Measurements from ENCODE around the gene NONO. TPM values are rescaled to one million over a fixed set of nuclear protein-coding genes. Genes with fewer than 3 reads are reported as not detected.
A peak's percentile ranks its signal among the peaks of the same experiment; 100 is the strongest.
"Not testable (repeated sequence)": the region's sequence is repeated elsewhere in the genome, so short reads cannot be mapped to it uniquely, and the experiment has no call there.

The NONO gene
- total RNA-seq, 2 experiments from 2014 or later: 450 to 460 TPM

GRCh38 chrX:71296806-71297205, 13.4 kb downstream of the NONO start:
- ChIA-PET CTCF (no interaction called here), POLR2A (no interaction called here)
- Mint-ChIP-seq H3K36me3 (peaks cover 54% of the 10 kb centered on the region), H3K4me1 (ENCODE audit: low read depth) (peaks cover 4% of the 10 kb centered on the region), H3K4me3 (no peak overlapping the region), H3K9me3 (no peaks in the 10 kb centered on the region), H3K27ac (no peak overlapping the region), H3K27me3 (no peaks in the 10 kb centered on the region)
- intact Hi-C loops (cut with micrococcal nuclease): no loop called here
- DNase-seq: no peak

- POLR2A ChIA-PET: no interaction called here
- H3K4me3 Mint-ChIP-seq: no peak overlapping the region
- H3K36me3 Mint-ChIP-seq: peaks cover 51% of the 10 kb centered on the region
- no peak overlapping the region for H3K27ac Mint-ChIP-seq
- DNase-seq: no peak
- no peaks in the 10 kb centered on the region for H3K27me3 Mint-ChIP-seq
- CTCF ChIA-PET: no interaction called here
- H3K4me1 Mint-ChIP-seq (ENCODE audit: low read depth): peaks cover 16% of the 10 kb centered on the region
- H3K9me3 Mint-ChIP-seq: no peaks in the 10 kb centered on the region
- intact Hi-C loops (cut with micrococcal nuclease): no loop called here
These were observed 14.7 kb downstream of the NONO start for GRCh38 chrX:71298119-71298518.

- intact Hi-C loops (cut with micrococcal nuclease); H3K27ac Mint-ChIP-seq; CTCF ChIA-PET; H3K27me3 Mint-ChIP-seq; DNase-seq; H3K4me3 Mint-ChIP-seq; POLR2A ChIA-PET; H3K9me3 Mint-ChIP-seq: not testable (repeated sequence)
- peaks cover 52% of the 10 kb centered on the region for H3K36me3 Mint-ChIP-seq
- H3K4me1 Mint-ChIP-seq (ENCODE audit: low read depth): peaks cover 16% of the 10 kb centered on the region
These were observed 16.6 kb downstream of the NONO start for GRCh38 chrX:71300064-71300463.

DNA sequence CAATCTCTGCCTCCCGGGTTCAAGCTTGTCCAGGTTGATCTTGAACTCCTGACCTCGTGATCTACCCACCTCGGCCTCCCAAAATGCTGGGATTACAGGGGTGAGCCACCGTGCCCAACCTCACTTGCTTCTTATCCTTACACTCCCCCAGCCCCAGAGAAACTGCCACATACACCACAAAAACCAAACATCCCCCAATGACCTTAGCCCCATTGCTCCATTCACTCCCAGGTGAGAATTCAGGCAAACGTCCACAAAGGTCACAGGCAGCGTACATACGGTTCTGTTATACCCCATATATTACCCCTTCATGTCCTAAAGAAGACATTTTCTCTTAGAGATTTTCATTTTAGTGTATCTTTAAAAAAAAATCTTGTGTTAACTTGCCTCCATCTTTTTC, 17.1 kb downstream of the NONO start:
- H3K4me1 Mint-ChIP-seq (ENCODE audit: low read depth): peaks cover 16% of the 10 kb centered on the region
- intact Hi-C loops (cut with micrococcal nuclease); H3K27me3 Mint-ChIP-seq; CTCF ChIA-PET; DNase-seq; H3K4me3 Mint-ChIP-seq; POLR2A ChIA-PET; H3K9me3 Mint-ChIP-seq; H3K27ac Mint-ChIP-seq: not testable (repeated sequence)
- H3K36me3 Mint-ChIP-seq: peaks cover 54% of the 10 kb centered on the region

DNA sequence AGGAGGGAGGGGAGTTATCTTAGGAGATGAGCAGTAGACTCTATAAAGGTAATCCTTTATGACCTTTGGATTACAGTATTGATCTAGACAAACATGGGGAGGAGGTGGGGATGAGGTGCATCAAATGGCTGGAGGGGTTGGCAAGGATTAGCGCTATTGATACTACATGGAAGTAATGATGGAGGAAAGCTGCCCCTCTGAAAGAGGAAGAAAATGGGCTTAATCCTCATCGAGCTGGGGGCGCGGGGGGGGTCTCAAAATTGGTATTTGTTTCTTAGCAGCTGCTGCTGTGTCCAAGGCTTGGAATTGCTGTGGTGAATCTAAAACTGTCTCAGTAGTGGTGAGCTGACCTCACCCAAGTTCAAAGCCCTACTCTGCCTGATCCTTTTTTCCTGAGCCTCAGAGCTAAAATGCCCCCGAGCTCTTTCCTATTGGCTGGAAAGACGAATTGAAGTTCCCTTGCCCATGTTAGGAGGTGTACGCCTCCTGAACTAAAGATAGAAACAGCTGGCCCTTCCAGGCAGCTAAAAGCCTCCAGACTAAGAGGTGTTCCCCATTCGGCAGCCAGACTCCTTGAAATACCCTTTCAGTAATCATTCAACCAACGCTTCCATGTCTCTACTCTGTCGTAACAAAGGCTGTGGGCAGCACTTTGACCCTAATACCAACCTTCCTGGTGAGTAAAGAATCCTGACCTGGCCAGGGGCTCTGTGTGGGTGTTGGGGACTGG, 17.9 kb downstream of the NONO start, which contains the start of gene ITGB1BP2:
TSS of gene ITGB1BP2 (plus strand) at position 556 of the 730 bp plus-strand sequence. CDS start at position 613, 57 bp downstream.
- H3K27me3 Mint-ChIP-seq: no peaks in the 10 kb centered on the region
- peak within 1 kb of the TSS; percentile 58 for H3K27ac Mint-ChIP-seq
- CTCF ChIA-PET: interaction anchor here (0.6 kb wide), 1 partner anchor 884 kb away, joined by 6 read pairs; no protein-coding TSS in a partner anchor
- POLR2A ChIA-PET: interaction anchor here (1.7 kb wide), 1 partner anchor 65 kb away, joined by 4 read pairs; the partner anchor contains the start of gene TAF1
- intact Hi-C loops (cut with micrococcal nuclease): no loop called here
- peaks cover 50% of the 10 kb centered on the region for H3K36me3 Mint-ChIP-seq
- DNase-seq: no peak
- no peak within 1 kb of the TSS for H3K4me3 Mint-ChIP-seq
- no peaks in the 10 kb centered on the region for H3K9me3 Mint-ChIP-seq
- peaks cover 16% of the 10 kb centered on the region for H3K4me1 Mint-ChIP-seq (ENCODE audit: low read depth)

DNA sequence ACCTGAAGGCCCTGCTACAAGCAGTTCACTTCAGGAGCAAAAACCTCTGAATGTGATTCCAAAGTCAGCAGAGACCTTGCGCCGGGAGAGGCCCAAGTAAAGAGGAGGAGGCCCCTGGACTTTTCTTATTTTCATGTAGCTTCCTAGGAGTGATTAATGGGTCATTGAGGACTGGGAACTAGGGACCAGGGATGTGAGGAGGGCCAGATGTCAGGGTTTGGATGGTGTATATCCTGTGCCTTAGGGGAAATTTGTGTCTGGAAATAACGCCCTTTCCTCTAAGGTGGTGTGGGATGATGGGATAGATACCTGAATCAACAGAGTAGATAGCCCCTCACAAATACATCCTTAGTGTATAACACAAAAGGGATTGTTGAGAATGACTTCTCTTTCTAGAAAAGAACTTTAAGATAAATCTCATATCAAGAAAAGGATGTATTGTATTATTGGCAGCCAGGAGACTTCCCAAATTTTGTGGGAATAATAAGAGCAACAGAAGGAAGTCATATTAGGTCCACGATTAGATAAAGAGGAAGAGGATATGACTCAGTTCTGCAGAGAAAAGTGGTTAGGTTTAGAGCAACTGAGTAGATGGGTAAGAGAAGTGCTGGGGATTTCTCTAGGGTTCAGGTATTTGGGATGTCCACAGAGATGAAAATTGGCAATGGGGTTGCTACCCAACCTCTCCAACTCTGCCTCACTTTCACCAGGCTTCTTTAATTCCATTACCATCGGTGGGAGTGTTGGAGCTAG, 19.2 kb downstream of the NONO start:
- Mint-ChIP-seq H3K4me3 (no peak overlapping the region), H3K27ac (peak overlapping the region; percentile 43), H3K36me3 (peaks cover 37% of the 10 kb centered on the region), H3K27me3 (no peaks in the 10 kb centered on the region), H3K9me3 (no peaks in the 10 kb centered on the region), H3K4me1 (ENCODE audit: low read depth) (peaks cover 16% of the 10 kb centered on the region)
- ChIA-PET POLR2A (interaction anchor here (1.7 kb wide), 1 partner anchor 64 kb away, joined by 4 read pairs; the partner anchor contains the start of gene TAF1), CTCF (no interaction called here)
- intact Hi-C loops (cut with micrococcal nuclease): no loop called here
- no peak for DNase-seq

- Mint-ChIP-seq H3K4me3 (no peak overlapping the region), H3K27me3 (no peaks in the 10 kb centered on the region), H3K27ac (no peak overlapping the region), H3K9me3 (no peaks in the 10 kb centered on the region), H3K4me1 (ENCODE audit: low read depth) (peaks cover 16% of the 10 kb centered on the region), H3K36me3 (peaks cover 31% of the 10 kb centered on the region)
- POLR2A ChIA-PET: no interaction called here
- no peak for DNase-seq
- intact Hi-C loops (cut with micrococcal nuclease): no loop called here
- CTCF ChIA-PET: interaction anchor here (0.7 kb wide), 1 partner anchor 729 kb away, joined by 5 read pairs; no protein-coding TSS in a partner anchor
These were observed 21.1 kb downstream of the NONO start for GRCh38 chrX:71304561-71304960.

- Mint-ChIP-seq H3K36me3 (peaks cover 4% of the 10 kb centered on the region), H3K4me3 (no peak overlapping the region), H3K9me3 (no peaks in the 10 kb centered on the region), H3K27me3 (no peaks in the 10 kb centered on the region), H3K4me1 (ENCODE audit: low read depth) (no peaks in the 10 kb centered on the region), H3K27ac (no peak overlapping the region)
- POLR2A ChIA-PET: no interaction called here
- intact Hi-C loops (cut with micrococcal nuclease): no loop called here
- DNase-seq: no peak
- CTCF ChIA-PET: no interaction called here
These were observed 32.5 kb downstream of the NONO start for GRCh38 chrX:71315917-71316316.

DNA sequence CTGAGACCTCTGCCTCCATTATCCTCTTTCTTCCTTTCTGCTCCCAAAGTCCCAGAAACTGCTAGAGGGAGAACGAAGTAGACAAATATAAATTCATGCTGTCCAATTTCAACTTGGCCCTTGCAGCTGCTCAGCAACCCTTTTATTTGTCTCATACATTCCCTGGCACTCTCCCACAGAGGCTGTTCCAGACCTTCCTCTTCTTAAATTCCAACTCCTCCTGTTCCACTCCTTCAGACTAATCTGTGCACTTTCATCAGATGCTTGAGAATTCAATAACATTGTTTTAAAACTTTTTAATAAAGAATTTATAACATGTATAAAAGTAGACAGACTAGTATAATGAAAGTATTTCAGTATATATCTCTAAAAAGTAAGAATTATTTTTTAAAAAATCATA, 33.5 kb downstream of the NONO start:
- intact Hi-C loops (cut with micrococcal nuclease); POLR2A ChIA-PET; H3K36me3 Mint-ChIP-seq; CTCF ChIA-PET; H3K4me1 Mint-ChIP-seq (ENCODE audit: low read depth); H3K4me3 Mint-ChIP-seq; H3K27ac Mint-ChIP-seq; H3K27me3 Mint-ChIP-seq; DNase-seq; H3K9me3 Mint-ChIP-seq: not testable (repeated sequence)

- CTCF ChIA-PET: no interaction called here
- POLR2A ChIA-PET: no interaction called here
These were observed 36.7 kb downstream of the NONO start for GRCh38 chrX:71320126-71320525.

GRCh38 chrX:71321731-71322130, 38.3 kb downstream of the NONO start:
- ChIA-PET CTCF (no interaction called here), POLR2A (no interaction called here)
- H3K4me3 Mint-ChIP-seq: no peak overlapping the region
- H3K36me3 Mint-ChIP-seq: peaks cover 9% of the 10 kb centered on the region
- H3K27me3 Mint-ChIP-seq: no peaks in the 10 kb centered on the region
- H3K27ac Mint-ChIP-seq: no peak overlapping the region
- intact Hi-C loops (cut with micrococcal nuclease): no loop called here
- H3K9me3 Mint-ChIP-seq: peaks cover 4% of the 10 kb centered on the region
- DNase-seq: no peak
- H3K4me1 Mint-ChIP-seq (ENCODE audit: low read depth): no peaks in the 10 kb centered on the region

More at GRCh38 chrX:71320126-71320525, 36.7 kb downstream of the NONO start:
- peaks cover 2% of the 10 kb centered on the region for H3K9me3 Mint-ChIP-seq
- H3K36me3 Mint-ChIP-seq: peaks cover 6% of the 10 kb centered on the region
- no peaks in the 10 kb centered on the region for H3K27me3 Mint-ChIP-seq
- intact Hi-C loops (cut with micrococcal nuclease): no loop called here
- no peak overlapping the region for H3K27ac Mint-ChIP-seq
- no peak for DNase-seq
- H3K4me1 Mint-ChIP-seq (ENCODE audit: low read depth): no peaks in the 10 kb centered on the region
- H3K4me3 Mint-ChIP-seq: no peak overlapping the region

DNA sequence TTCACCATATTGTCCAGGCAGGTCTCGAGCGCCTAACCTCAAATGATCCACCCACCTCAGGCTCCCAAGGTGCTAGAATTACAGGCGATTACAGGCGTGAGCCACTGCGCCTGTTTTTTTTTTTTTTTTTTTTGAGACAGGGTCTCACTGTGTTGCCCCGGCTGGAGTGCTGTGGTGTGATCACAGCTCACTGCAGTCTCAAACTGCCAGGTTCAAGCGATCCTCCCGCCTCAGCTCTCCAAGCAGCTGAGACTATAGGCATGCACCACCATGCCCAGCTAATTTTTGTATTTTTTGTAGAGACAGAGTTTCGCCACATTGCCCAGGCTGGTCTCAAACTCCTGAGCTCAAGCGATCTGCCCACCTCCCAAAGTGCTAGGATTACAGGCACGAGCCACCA, 41.0 kb downstream of the NONO start:
- POLR2A ChIA-PET: interaction anchor here (0.9 kb wide), 1 partner anchor 10 kb away, joined by 3 read pairs; no protein-coding TSS in a partner anchor
- H3K4me3 Mint-ChIP-seq; intact Hi-C loops (cut with micrococcal nuclease); H3K4me1 Mint-ChIP-seq (ENCODE audit: low read depth); H3K27ac Mint-ChIP-seq; H3K27me3 Mint-ChIP-seq; DNase-seq; CTCF ChIA-PET; H3K9me3 Mint-ChIP-seq: not testable (repeated sequence)
- H3K36me3 Mint-ChIP-seq: peaks cover 17% of the 10 kb centered on the region
